HG02973 (cell line): Measurements from ENCODE around the gene PPM1J.

Experiments
- ATAC-seq: cut with Tn5 transposase; IDR thresholded peaks from one replicate; pipeline ENCODE4 v1.9.1; 2021; ENCODE audit warnings: moderate library complexity; ENCODE audit not compliant: unreplicated experiment

Gene PPM1J

GRCh38 chr1:112707221-112708001, 7.7 kb downstream of the PPM1J start:
- peak; percentile 48 for ATAC-seq

GRCh38 chr1:112706505-112707220, 8.5 kb downstream of the PPM1J start, which contains the start of gene RHOC:
Gene RHOC, minus strand, starts transcription at chr1:112707127. Its CDS starts 3,328 bp downstream, at chr1:112703799.
- peak; percentile 51 for ATAC-seq

DNA sequence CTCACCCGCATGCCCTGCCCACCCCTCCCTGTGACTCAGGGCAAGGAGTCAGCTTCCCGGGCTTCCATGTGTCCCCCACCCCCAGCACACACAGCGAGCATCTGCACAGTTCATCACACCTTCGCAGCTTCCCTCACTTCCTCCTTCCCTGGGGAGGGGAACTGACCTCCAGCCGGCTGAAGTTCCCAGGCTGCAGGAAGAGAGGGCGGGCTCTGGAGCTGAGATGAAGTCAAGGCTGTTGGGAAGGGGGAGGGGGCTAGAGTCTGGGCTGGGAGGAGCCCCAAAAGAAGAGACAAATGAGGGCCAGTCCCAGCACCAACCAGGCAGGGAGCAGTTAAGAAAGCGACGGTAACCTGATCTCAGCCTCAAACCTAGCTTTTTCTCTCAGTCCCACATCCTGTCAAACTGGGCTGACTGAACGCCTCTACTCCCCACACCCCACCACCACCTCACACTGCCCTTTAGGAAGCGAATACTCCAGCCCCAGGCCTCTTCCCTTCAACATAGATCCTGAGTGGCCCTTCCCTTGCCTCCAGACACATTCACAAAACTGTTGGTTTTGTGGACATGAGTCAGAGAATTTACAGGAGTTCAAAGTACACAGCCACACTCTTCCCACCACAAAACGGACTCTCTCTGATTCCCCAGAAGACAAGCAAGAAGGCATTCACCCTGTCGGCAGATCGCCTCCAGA, 10.1 kb downstream of the PPM1J start:
- peak; percentile 46 for ATAC-seq

- ATAC-seq: no peak
These were observed 10.7 kb downstream of the PPM1J start for GRCh38 chr1:112704391-112704933.

GRCh38 chr1:112703706-112704105, 11.4 kb downstream of the PPM1J start:
- no peak for ATAC-seq

DNA sequence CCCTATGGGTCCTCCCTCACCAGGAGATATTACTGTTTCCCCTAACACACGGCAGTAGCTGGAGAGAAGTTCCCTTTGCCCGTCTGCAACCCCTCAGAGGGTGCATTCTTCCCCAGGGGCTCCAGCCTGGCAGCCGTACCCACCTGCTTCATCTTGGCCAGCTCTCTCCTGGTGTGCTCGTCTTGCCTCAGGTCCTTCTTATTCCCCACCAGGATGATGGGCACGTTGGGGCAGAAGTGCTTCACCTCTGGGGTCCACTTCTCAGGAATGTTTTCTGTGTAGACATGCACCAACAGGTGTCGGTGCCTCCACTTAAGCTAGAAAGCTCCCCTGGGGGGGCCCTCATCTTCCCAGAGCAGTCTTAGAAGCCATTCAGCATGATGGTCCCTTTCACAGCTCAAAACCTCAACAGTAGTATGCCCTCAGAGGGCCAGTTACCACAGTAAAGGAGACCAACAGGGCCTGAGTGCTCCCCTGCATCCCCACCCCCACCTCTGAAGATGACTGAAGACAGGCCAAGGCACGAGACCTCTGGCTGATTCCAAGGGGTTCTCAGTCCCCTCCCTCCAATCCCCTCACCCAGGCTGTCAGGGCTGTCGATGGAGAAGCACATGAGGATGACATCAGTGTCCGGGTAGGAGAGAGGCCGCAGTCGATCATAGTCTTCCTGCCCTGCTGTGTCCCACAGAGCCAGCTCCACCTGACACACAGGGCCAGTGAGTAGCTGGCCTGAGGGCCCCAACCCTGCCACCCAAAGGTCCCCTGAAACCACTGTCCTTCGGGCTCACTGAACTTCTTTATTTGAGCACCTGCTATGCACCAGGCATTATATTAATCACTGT, 12.5 kb downstream of the PPM1J start:
- no peak for ATAC-seq

DNA sequence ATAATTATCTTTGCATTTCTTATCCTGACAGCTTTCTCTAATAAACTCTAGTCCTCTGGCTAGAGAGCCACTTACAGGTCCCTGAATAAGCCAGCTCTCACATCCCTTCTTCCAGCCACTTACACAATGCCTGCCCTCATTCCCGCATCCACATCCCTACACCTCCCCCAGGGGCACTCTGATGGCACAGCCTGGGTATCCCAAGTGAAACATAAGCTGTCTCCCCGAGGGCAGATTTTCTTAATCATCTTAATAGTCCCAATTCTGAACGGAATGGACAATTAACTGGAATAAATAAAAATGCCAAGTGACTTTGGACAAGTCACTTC, 13.1 kb downstream of the PPM1J start:
- ATAC-seq: no peak

- ATAC-seq: no peak
These were observed 13.7 kb downstream of the PPM1J start for GRCh38 chr1:112701227-112702066.

DNA sequence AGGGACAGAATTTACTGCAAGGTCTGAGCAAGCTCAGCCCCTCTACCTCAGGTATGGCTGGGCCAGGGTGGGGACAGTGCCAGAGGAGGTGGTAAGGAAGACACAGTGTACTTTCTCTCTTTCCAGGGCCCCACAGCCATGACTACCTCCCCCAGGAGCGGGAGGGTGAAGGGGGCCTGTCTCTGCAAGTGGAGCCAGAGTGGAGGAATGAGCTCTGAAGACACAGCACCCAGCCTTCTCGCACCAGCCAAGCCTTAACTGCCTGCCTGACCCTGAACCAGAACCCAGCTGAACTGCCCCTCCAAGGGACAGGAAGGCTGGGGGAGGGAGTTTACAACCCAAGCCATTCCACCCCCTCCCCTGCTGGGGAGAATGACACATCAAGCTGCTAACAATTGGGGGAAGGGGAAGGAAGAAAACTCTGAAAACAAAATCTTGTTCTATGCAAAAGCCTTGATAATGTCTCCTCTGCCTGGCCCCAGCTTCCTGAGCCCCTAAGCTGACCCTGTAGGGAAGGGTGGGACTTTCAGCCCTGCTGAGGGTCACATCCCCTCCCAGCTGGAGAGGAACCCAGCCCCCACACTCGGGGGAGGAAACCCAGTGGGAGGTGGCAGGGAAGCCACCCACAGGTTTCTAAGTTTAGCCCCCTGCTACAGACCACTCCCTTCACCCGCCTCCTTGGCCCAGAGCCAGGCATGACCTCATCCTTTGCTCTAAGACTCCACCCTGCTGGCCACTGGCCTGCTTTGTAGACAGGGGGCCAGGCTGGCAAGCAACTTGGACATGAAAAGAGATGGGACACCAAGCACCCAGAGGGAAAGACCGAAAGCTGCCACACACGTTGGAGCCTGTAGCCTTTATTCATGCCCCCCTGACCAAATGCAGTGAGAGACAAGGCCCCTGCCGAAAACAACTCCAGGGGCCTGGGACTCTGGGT, 14.6 kb downstream of the PPM1J start:
- peak; percentile 37 for ATAC-seq

DNA sequence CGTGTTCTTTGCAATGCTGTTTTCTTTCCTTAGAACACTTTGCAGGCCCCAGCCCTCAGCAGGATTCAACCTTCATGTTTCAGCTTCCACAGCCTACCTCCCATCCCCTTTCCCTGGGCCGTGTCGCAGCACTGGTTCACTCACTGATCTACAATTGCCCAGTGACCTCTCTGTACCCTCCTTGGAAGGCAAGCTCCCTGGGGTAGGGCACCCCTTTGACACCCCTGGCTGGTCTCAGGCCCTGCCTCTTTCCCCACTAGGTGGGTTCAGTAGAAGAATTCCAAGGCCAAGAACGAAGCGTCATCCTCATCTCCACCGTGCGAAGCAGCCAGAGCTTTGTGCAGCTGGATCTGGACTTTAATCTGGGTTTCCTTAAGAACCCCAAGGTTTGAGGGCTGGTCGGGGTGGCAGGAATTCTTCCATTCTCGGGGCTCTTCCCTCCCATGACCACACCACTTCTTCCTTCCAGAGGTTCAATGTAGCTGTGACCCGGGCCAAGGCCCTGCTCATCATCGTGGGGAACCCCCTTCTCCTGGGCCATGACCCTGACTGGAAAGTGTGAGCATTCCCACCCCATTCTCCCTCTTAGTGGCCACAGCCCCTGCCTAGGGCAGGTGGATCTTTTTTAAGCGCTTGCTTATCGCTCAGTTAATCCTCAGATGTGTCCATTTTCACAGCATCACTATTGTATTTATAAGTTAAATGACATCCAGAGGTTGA, 15.5 kb downstream of the PPM1J start:
- no peak for ATAC-seq

- ATAC-seq: no peak
These were observed 16.5 kb downstream of the PPM1J start for GRCh38 chr1:112698366-112699310.

- ATAC-seq: no peak
These were observed 17.3 kb downstream of the PPM1J start for GRCh38 chr1:112697781-112698201.

- no peak for ATAC-seq
These were observed 18.4 kb downstream of the PPM1J start for GRCh38 chr1:112696578-112697314.

GRCh38 chr1:112695276-112695675, 19.9 kb downstream of the PPM1J start:
- ATAC-seq: no peak

DNA sequence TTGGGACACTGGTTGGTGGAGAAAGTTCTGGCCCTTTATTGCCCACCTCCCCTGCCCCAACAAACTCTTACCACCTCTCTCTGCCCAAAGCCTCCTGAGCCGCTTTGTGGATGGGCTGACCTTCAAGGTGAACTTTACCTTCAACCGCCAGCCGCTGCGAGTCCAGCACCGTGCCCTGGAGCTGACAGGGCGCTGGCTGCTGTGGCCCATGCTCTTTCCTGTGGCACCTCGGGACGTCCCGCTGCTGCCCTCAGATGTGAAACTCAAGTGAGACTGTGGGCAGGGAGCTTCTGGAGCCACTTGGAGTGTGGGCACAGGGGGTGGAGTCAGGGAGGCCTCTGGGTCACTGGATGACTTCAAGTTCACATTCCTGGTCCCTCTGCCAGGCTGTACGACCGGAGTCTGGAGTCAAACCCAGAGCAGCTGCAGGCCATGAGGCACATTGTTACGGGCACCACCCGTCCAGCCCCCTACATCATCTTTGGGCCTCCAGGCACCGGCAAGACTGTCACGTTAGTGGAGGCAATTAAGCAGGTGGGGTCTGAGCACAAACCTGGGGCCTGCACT, 20.7 kb downstream of the PPM1J start:
- ATAC-seq: no peak

- ATAC-seq: no peak
These were observed 21.3 kb downstream of the PPM1J start for GRCh38 chr1:112693821-112694220.
